ENCODE results near the gene FAM180A. TPM values are rescaled to one million over a fixed set of nuclear protein-coding genes. Genes with fewer than 3 reads are reported as not detected.
A peak's percentile ranks its signal among the peaks of the same experiment; 100 is the strongest.

The FAM180A gene
- total RNA-seq, 1 experiment from 2014 or later, result not detected

DNA sequence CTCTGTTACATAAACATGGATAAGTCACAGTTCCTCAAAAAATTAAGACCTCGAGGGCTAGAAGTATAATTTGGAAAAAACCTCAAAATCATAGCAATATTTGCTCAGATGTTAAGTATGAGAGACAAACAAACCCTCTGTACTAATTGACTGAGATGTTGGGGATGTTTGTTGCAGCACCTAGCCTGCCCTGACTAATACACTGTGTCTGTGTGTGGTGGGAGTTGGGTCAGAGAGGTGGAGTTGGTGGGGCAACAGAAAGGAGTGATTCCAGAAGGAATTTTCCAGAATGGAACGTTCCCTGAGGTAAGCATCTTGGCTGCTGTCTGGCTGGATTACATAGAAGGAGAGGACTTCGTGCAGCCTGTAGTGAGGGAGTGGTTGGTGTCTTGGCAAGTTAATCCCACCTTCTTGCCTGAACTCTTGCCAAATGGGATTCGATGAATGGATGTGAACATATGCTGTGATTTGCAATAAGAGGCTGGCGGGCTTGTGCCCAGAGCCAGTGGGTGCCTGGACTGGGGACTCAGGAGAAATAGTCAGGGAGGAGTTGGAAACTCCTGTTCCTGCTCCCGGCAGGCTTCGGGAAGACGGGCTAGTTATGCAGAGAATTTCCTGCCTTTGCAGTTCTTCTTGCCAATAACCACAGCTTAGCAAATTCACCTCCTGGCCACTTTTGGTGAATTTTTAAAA, 9.3 kb upstream of the FAM180A start:
- peak overlapping the region; percentile 30; the same call in 1 of the 2 replicates for H3K27ac Mint-ChIP-seq
- no peak for TF ChIP-seq ZNF317 (CRISPR knock-in tag; IDR thresholded peaks at IDR 0.05; ENCODE audit: borderline replicate concordance, low read depth)
- TF ChIP-seq, protein P1, sequence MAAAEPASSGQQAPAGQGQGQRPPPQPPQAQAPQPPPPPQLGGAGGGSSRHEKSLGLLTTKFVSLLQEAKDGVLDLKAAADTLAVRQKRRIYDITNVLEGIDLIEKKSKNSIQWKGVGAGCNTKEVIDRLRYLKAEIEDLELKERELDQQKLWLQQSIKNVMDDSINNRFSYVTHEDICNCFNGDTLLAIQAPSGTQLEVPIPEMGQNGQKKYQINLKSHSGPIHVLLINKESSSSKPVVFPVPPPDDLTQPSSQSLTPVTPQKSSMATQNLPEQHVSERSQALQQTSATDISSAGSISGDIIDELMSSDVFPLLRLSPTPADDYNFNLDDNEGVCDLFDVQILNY (CRISPR knock-in tag; IDR thresholded peaks at IDR 0.05), result no peak
- TF ChIP-seq, protein P2, sequence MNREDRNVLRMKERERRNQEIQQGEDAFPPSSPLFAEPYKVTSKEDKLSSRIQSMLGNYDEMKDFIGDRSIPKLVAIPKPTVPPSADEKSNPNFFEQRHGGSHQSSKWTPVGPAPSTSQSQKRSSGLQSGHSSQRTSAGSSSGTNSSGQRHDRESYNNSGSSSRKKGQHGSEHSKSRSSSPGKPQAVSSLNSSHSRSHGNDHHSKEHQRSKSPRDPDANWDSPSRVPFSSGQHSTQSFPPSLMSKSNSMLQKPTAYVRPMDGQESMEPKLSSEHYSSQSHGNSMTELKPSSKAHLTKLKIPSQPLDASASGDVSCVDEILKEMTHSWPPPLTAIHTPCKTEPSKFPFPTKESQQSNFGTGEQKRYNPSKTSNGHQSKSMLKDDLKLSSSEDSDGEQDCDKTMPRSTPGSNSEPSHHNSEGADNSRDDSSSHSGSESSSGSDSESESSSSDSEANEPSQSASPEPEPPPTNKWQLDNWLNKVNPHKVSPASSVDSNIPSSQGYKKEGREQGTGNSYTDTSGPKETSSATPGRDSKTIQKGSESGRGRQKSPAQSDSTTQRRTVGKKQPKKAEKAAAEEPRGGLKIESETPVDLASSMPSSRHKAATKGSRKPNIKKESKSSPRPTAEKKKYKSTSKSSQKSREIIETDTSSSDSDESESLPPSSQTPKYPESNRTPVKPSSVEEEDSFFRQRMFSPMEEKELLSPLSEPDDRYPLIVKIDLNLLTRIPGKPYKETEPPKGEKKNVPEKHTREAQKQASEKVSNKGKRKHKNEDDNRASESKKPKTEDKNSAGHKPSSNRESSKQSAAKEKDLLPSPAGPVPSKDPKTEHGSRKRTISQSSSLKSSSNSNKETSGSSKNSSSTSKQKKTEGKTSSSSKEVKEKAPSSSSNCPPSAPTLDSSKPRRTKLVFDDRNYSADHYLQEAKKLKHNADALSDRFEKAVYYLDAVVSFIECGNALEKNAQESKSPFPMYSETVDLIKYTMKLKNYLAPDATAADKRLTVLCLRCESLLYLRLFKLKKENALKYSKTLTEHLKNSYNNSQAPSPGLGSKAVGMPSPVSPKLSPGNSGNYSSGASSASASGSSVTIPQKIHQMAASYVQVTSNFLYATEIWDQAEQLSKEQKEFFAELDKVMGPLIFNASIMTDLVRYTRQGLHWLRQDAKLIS (CRISPR knock-in tag; IDR thresholded peaks at IDR 0.05; ENCODE audit: borderline replicate concordance), result no peak
- TF ChIP-seq KAT7 (CRISPR knock-in tag; IDR thresholded peaks at IDR 0.05; ENCODE audit: borderline replicate concordance), result no peak
- TF ChIP-seq OVOL2 (CRISPR knock-in tag; IDR thresholded peaks at IDR 0.05; ENCODE audit: borderline replicate concordance), result no peak
- TF ChIP-seq, protein P3, sequence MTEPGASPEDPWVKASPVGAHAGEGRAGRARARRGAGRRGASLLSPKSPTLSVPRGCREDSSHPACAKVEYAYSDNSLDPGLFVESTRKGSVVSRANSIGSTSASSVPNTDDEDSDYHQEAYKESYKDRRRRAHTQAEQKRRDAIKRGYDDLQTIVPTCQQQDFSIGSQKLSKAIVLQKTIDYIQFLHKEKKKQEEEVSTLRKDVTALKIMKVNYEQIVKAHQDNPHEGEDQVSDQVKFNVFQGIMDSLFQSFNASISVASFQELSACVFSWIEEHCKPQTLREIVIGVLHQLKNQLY (CRISPR knock-in tag; IDR thresholded peaks at IDR 0.05), result no peak
- TF ChIP-seq GRHL2 (CRISPR knock-in tag; IDR thresholded peaks at IDR 0.05; ENCODE audit: insufficient replicate concordance, severe bottlenecking), result no peak
- no peak for TF ChIP-seq FOXP1 (CRISPR knock-in tag; IDR thresholded peaks at IDR 0.05; ENCODE audit: borderline replicate concordance)
- TF ChIP-seq, protein P4, sequence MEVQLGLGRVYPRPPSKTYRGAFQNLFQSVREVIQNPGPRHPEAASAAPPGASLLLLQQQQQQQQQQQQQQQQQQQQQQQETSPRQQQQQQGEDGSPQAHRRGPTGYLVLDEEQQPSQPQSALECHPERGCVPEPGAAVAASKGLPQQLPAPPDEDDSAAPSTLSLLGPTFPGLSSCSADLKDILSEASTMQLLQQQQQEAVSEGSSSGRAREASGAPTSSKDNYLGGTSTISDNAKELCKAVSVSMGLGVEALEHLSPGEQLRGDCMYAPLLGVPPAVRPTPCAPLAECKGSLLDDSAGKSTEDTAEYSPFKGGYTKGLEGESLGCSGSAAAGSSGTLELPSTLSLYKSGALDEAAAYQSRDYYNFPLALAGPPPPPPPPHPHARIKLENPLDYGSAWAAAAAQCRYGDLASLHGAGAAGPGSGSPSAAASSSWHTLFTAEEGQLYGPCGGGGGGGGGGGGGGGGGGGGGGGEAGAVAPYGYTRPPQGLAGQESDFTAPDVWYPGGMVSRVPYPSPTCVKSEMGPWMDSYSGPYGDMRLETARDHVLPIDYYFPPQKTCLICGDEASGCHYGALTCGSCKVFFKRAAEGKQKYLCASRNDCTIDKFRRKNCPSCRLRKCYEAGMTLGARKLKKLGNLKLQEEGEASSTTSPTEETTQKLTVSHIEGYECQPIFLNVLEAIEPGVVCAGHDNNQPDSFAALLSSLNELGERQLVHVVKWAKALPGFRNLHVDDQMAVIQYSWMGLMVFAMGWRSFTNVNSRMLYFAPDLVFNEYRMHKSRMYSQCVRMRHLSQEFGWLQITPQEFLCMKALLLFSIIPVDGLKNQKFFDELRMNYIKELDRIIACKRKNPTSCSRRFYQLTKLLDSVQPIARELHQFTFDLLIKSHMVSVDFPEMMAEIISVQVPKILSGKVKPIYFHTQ (CRISPR knock-in tag; IDR thresholded peaks at IDR 0.05), result no peak
- TF ChIP-seq, protein P5, sequence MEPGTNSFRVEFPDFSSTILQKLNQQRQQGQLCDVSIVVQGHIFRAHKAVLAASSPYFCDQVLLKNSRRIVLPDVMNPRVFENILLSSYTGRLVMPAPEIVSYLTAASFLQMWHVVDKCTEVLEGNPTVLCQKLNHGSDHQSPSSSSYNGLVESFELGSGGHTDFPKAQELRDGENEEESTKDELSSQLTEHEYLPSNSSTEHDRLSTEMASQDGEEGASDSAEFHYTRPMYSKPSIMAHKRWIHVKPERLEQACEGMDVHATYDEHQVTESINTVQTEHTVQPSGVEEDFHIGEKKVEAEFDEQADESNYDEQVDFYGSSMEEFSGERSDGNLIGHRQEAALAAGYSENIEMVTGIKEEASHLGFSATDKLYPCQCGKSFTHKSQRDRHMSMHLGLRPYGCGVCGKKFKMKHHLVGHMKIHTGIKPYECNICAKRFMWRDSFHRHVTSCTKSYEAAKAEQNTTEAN (CRISPR knock-in tag; IDR thresholded peaks at IDR 0.05), result no peak
- TF ChIP-seq, protein P6, sequence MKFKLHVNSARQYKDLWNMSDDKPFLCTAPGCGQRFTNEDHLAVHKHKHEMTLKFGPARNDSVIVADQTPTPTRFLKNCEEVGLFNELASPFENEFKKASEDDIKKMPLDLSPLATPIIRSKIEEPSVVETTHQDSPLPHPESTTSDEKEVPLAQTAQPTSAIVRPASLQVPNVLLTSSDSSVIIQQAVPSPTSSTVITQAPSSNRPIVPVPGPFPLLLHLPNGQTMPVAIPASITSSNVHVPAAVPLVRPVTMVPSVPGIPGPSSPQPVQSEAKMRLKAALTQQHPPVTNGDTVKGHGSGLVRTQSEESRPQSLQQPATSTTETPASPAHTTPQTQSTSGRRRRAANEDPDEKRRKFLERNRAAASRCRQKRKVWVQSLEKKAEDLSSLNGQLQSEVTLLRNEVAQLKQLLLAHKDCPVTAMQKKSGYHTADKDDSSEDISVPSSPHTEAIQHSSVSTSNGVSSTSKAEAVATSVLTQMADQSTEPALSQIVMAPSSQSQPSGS (CRISPR knock-in tag; IDR thresholded peaks at IDR 0.05; ENCODE audit: borderline replicate concordance, low read depth), result no peak
- TF ChIP-seq MYBL2 (CRISPR knock-in tag; IDR thresholded peaks at IDR 0.05), result no peak
- POLR2A ChIA-PET, result no interaction called here
- DNase-seq (ENCODE audit: low spot score) (no peak), ATAC-seq (no peak)
- H3K9me3 Mint-ChIP-seq, result peaks cover 25% of the 10 kb centered on the region
- no peaks in the 10 kb centered on the region; the same call in 1 of the 2 replicates for H3K27me3 Mint-ChIP-seq (ENCODE audit: low read depth)
- H3K36me3 Mint-ChIP-seq, result peaks cover 3% of the 10 kb centered on the region; the same call in 1 of the 2 replicates
- CTCF ChIA-PET, result interaction anchor here (1.2 kb wide), 1 partner anchor 30 kb away, joined by 3 read pairs; the partner anchor contains the start of gene SLC13A4
- peaks cover 41% of the 10 kb centered on the region for H3K4me1 Mint-ChIP-seq
- no peak overlapping the region for H3K4me3 Mint-ChIP-seq

Data from WTC11 (cell line).